Hematopoietic multipotent progenitor cell treated with erythropoietin and hydrocortisone succinate and interleukin-3 and kit ligand, for 4 days (in vitro differentiated cells): ENCODE measurements around the gene TLNRD1.

Experiments used
- DNase-seq: peaks from one replicate; pipeline ENCODE4 v3.0.0-alpha.2; 2015

Gene TLNRD1

DNA sequence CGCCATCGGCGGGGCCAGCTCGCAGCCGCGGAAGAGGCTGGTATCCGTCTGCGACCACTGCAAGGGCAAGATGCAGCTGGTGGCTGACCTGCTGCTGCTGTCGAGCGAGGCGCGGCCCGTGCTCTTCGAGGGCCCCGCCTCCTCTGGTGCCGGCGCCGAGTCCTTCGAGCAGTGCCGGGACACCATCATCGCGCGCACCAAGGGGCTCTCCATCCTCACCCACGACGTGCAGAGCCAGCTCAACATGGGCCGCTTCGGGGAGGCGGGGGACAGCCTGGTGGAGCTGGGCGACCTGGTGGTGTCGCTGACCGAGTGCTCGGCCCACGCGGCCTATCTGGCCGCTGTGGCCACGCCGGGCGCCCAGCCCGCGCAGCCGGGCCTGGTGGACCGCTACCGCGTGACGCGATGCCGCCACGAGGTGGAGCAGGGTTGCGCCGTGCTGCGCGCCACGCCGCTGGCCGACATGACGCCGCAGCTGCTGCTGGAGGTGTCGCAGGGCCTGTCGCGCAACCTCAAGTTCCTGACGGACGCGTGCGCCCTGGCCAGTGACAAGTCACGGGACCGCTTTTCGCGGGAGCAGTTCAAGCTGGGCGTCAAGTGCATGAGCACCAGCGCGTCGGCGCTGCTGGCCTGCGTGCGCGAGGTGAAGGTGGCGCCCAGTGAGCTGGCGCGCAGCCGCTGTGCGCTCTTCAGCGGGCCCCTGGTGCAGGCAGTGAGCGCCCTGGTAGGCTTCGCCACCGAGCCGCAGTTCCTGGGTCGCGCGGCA lies 1.8 kb downstream of the TLNRD1 start:
- DNase-seq, result no peak

DNA sequence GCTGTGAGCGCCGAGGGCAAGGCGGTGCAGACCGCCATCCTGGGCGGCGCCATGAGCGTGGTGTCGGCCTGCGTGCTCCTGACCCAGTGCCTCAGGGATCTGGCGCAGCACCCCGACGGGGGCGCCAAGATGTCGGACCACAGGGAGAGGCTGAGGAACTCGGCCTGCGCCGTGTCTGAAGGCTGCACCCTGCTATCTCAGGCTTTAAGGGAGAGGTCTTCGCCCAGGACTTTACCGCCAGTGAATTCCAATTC lies 2.3 kb downstream of the TLNRD1 start:
- no peak for DNase-seq

DNA sequence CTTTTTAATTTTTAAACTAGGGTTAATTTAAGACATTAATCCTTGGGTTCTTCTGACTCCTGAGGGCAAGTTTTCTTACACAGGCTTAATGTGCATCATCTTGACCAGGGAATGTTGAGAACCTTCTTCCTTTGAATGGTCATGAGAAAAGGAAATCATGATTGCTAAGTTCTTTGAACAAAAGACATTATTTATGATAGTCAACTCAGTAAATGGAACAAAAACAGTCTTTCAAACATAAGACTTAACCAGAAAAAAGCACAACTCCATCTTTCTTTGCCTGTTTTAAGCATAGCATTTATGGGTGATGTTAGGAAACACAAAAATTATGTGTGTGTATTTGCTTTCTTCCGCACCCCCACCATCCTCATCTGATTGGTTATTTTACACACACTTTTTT lies 5.4 kb downstream of the TLNRD1 start:
- no peak for DNase-seq

DNA sequence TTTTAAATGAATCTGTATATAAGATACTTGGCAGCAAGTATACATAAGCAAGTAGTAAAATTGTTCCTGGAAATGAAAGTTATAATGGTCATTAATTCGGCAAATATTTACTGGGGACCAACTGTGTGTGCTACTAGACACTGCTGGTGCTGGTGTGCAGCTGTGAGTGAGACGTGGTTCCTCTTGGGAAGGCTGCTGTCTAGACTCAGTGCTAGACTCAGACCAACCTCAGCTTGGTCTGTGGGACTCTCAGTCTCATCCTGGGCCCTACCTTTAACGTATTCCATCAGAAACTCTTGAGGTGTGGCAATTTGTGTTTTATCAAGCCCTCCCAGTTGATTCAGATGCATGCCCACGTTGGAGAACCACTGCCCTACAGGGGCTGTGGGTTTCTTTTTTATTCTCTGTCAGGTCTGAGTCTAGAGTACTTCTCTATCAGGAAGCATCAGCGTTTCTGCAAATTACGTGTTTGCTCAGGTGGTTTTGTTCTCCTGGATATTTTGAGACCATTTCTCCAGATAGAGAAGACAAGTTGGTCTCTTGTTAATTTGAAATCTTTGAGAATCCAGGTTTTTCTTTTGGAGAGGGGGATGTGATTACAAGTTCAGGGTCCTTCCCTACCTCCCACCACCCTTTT lies 6.8 kb downstream of the TLNRD1 start:
- DNase-seq, result no peak

DNA sequence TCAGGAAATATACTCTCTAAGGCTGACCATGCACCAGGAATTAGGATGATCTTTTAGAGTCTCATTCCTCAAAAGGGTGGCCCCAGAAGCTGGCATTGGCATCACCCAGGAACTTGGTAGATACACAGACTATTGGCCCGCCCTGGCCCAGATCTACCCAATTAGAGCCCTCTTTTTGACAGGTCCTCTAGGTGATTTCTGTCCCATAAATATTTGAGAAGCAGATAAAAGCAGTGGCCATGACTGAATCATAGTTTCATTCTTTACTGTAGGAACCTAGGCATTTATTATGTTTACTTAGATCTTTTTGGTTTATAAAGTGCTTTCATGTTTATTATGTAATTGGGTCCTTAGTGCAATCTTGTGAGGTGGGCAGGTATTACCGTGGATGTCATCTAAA lies 7.6 kb downstream of the TLNRD1 start:
- DNase-seq, result no peak

DNA sequence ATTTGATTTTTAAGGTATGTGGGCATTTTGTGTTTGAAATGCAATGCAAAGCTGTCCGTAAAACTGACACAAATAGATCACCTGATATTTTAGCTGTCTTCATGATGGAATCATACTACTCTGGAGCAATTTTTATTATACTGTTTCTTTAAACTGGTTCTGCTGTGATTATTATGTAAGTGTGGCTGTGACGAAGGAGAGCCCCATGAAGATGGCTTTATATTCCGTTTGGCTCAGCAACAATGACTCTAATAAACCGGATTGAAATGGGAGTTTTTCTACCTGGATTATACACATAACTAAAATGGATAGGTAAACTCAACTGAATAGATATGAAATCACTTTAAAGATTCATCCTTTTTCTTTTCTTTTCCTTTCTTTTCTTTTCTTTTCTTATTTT lies 9.4 kb downstream of the TLNRD1 start:
- no peak for DNase-seq

- no peak for DNase-seq
Observed at GRCh38 chr15:81011593-81011992, 10.9 kb downstream of the TLNRD1 start.

DNA sequence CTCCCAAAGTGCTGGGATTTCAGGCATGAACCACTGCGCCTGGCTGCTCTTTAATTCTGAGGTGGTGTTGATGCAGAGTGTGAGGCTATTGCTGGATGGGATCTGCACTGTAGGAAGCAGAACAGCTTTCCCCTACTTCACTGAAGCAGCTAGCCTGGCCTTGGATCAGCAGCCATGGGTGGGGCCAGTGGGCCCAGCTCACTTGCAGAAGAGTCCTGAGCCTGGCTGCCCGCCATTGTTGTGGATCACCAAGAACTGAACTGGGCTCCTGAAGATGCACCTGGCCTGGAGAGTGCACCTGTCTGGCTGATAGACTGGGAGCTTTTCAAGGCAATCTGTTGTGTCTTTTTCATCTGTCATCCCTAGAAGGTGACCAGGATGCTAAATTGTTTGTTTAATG lies 11.9 kb downstream of the TLNRD1 start:
- DNase-seq, result no peak

DNA sequence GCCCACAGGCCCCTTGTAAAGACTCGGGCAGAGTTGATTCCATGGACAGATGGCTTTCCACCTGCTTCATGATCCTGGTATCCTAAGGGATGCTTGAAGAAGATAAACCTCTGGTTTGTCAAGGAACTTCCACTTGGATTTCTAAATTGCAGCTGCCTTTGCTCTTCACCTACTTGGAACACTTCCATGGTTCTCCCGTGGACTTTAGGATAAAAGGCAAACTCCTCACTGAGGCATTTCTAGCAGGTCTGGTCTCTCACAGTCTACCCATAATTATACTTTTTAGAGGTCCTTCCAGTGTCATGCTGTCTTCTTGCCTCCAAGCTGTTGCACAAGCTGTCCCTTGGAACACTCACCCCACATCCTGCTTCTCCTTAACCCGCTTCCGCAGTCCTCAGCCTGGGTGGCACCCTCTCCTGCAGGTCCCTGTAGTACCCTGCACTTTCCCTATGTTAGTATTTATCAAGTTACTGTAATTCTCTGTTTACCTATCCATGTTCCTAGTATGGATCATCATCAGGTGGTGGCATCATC lies 12.7 kb downstream of the TLNRD1 start:
- no peak for DNase-seq

DNA sequence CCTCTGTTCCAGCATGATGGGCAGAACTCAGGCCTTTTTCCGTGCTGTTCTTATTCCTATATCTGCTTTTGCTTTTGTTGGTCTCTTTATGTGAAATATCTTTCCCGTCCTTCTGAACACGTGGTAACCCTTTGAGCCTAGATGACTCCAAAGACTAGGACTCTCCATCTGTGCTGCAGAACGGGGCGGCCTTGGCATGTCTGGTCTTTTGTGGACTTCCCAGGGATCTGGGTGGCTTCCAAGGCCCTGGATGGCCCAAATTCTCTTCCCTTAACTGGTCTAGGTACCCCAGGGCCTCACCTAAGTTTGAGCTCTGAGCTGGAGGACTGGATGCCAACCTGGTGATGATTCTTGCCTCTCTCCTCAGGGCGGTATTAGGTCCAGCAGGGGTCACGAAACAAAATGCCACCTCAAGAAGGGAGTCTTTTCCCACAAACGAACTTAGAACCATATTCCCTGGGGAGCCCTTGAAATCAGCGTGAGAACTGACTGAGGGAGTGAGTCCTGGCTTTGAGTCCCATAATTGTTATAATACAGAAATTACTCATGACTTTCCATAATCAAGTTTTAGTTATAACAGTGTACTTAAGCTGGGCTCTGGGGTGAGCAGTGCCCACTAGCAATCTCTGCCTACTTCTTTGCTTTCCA lies 13.8 kb downstream of the TLNRD1 start:
- no peak for DNase-seq

DNA sequence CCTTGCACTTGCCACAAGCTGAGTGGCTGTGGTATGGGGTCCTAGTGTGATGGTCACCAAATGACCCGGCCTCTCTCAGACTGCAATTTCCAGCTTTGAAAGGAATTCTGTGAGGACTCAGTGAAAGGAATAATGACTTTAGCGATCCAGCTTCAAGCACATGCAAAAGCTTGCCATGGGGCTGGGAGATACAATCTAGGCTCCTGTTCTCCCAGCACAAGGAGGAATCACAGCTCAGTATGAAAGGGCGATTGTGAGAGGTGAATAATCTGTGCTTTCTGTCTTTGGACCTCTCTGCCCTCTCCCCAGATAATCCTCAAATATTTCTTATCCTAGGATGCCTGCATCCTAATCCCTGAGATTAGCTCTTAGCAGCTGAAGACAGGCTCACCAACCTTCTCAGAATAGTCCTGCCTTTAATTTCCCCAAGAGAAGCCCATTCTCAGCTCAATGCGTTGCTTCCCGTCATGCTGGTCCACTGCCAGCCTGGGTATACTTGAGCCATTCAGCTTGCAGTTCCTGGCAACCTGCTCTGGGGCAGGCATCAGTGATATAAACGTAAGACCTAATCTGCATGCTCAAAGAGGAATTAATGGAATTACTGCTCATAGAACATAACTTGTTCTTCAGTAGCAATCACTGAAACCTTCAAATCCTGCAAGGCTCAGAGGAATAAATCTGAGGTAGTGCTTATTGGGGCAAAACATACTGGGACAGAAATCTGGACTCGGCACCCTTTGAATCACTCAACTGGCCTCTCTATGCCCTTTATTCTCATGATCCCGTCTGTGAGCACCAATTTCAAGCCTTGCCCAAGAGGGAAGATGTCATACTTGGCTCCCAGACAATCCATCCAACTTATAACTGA lies 15.1 kb downstream of the TLNRD1 start:
- DNase-seq, result no peak

- DNase-seq, result no peak
Observed at GRCh38 chr15:81016489-81017068, 15.9 kb downstream of the TLNRD1 start.

DNA sequence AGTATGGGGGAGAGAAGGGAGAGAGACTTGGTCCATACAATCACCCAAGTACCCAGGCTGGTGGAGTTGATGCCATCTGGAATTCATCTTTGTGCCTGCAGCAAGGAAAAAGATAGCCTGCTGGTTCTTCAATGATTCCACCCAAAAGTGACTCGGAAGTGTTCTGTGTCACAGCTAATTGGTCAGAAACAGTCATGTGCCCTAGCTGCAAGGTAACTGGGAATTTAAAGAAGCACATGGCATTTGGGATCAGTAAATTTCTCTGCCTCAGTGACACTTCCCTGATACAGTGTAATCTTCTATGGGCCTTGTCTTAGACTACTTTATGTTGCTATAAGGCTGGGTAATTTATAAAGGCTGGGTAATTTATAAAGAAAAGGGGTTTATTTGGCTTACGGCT lies 17.5 kb downstream of the TLNRD1 start:
- DNase-seq, result no peak

DNA sequence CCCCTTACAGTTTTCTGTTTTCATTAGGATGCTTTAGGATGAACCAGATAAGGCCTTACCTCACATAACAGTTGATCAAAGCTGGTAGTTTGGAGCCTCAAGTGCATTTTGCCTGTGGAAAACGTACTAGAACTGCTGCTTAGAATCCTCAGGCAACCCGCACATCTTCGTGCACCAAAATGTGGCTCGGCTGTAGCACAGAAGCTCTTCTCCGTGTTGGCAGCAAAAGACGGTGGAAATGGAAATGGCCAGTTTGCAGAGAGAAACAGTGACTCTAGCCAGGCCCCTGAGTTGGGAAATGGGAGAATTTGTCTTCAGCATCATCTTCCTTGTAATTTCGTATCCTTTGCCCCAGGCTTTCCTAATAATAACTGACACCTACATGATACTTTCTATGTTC lies 20.6 kb downstream of the TLNRD1 start:
- no peak for DNase-seq

- DNase-seq, result peak; percentile 59
Observed at GRCh38 chr15:81023483-81024264, 23.0 kb downstream of the TLNRD1 start.

DNA sequence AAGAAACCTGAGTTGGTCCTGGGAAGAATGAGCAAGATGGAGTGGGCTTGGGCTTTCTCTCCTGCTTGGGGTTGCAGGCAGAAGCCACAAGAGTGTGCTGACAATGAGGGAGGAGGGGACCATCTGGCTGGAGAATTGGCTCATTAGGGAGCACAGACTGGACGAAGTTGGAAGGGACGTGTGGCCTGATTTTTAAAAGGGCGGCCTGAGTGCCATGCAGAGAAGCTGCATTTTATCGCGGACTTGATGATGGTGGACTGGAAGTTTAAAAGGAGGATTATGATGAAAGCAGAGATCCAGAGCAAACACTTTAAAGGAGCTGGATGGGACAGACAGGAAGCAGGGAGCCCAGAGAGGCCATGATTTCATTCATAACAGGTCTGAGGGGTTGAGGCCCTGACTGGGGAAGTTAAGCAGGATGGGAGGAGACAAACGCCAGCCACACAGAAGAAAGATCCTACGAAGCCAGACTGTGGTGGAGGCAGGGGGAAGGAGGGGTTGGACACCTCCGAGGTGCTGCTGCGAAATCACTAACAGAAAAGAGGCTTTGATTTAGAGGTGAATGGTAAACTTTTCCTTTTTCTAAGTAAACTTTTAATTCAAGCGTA lies 23.6 kb downstream of the TLNRD1 start:
- peak; percentile 41 for DNase-seq

DNA sequence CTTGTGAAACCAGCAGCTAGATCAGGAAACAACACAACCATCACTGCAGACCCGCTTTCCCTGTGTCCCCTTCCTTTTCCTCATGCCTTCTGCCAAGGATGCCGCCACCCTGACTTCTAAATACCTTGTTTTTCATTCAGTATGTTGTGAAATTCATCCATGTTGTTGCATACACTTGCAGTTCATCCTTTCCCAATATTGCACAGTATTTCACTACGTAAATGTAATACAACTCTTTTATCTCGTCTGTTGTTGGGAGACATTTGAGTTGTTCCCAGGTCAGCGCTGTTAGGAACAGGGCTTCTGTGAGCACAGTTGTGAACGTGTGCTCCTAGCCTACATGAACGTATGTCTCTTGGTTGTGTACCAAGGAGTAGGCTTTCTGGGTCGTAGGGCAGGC lies 24.2 kb downstream of the TLNRD1 start:
- DNase-seq, result no peak

GRCh38 chr15:81025721-81026370 lies 25.1 kb downstream of the TLNRD1 start:
- no peak for DNase-seq

DNA sequence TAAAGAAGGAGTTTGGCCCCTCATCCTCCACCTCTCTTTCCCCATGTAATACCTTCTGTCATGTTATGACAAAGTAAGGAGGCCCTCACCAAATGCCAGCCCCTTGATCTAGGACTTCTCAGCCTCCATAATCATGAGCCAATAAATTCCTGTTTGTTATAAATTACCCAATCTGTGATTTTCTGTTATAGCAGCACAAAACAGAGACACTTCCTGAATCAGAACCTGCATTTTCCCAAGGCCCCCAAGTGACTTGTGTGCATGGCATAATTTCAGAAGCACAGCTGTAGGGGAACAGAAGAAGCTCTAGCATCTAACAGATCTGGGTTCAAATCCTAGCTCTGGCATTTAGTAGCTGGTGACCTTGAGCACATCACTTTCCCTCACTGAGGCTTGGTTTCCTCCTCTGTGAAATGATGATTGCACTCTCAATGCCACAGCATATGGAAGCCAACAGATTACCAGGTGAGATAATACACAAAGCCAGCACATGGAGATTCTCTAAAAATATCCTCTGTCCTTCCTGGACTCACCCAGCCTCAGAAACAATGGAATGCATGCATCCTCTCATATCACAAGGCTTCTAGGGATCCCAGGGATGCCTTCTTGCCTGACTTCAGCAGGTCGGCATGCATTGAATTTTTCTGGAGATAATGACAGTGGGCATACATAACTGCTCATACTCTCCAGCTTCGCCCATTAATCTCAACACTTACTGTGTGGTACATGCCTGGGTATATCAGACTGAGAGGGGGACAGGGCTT lies 26.3 kb downstream of the TLNRD1 start:
- no peak for DNase-seq
